Activated CD4-positive, alpha-beta T cell treated with anti-CD3 and anti-CD28 coated beads, Interleukin-2, amount 50 U/mL, for 1 hour (primary cell): ENCODE results near the gene YIF1A.
A peak's percentile ranks its signal among the peaks of the same experiment; 100 is the strongest.

Experiments
- DNase-seq: peaks from one replicate; pipeline ENCODE4 v3.0.0-alpha.2; 2020

Gene YIF1A

GRCh38 chr11:66288671-66289547 lies at the start of gene YIF1A:
TSS of gene YIF1A (minus strand) at chr11:66289143. CDS start at chr11:66288985, 158 bp downstream.
- peak; percentile 98 for DNase-seq

GRCh38 chr11:66337103-66337899 lies 48.4 kb upstream of the YIF1A start:
- no peak for DNase-seq

- DNase-seq = no peak
Measured at GRCh38 chr11:66336234-66337102, 47.5 kb upstream of the YIF1A start, which contains the start of gene RIN1. TSS of gene RIN1 (minus strand) at chr11:66336434. CDS start at chr11:66336402, 32 bp downstream.

- DNase-seq = no peak
Measured at GRCh38 chr11:66335531-66336233, 46.7 kb upstream of the YIF1A start.

GRCh38 chr11:66334605-66335442 lies 45.9 kb upstream of the YIF1A start:
- DNase-seq = no peak

GRCh38 chr11:66333896-66334604 lies 45.1 kb upstream of the YIF1A start:
- DNase-seq = no peak

GRCh38 chr11:66333220-66333877 lies 44.4 kb upstream of the YIF1A start:
- DNase-seq = no peak

GRCh38 chr11:66332371-66333219 lies 43.7 kb upstream of the YIF1A start:
- DNase-seq = no peak

GRCh38 chr11:66331542-66332370 lies 42.8 kb upstream of the YIF1A start:
- DNase-seq = no peak

- no peak for DNase-seq
Measured at GRCh38 chr11:66330931-66331330, 42.0 kb upstream of the YIF1A start.

GRCh38 chr11:66329165-66329673 lies 40.3 kb upstream of the YIF1A start:
- no peak for DNase-seq

GRCh38 chr11:66328302-66329144 lies 39.6 kb upstream of the YIF1A start:
- DNase-seq = peak; percentile 79

- DNase-seq = no peak
Measured at GRCh38 chr11:66328031-66328301, 39.0 kb upstream of the YIF1A start.

GRCh38 chr11:66327171-66328030 lies 38.5 kb upstream of the YIF1A start:
- DNase-seq = no peak

GRCh38 chr11:66326261-66327111 lies 37.5 kb upstream of the YIF1A start:
- no peak for DNase-seq
